ENCODE data around the gene CCDC171.

CCDC171 gene

DNA sequence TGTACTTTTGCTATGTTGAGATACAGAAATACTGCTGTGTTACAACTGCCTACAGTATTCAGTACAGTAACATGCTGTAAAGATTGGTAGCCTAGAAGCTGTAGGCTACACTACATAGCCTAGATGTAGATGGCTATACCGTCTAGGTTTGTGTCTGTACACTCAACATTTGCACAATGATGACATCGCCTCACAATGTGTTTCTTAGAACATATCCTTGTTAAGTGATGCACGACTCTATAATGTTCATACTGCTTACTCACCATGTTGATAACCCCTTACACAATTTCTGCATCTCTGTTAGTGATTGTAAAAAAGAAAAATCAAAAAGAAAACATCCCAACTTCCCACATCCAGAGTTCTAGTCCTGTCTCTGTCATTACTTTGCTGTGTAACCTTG, 450.0 kb downstream of the CCDC171 start:
- TF ChIP-seq, protein P1, sequence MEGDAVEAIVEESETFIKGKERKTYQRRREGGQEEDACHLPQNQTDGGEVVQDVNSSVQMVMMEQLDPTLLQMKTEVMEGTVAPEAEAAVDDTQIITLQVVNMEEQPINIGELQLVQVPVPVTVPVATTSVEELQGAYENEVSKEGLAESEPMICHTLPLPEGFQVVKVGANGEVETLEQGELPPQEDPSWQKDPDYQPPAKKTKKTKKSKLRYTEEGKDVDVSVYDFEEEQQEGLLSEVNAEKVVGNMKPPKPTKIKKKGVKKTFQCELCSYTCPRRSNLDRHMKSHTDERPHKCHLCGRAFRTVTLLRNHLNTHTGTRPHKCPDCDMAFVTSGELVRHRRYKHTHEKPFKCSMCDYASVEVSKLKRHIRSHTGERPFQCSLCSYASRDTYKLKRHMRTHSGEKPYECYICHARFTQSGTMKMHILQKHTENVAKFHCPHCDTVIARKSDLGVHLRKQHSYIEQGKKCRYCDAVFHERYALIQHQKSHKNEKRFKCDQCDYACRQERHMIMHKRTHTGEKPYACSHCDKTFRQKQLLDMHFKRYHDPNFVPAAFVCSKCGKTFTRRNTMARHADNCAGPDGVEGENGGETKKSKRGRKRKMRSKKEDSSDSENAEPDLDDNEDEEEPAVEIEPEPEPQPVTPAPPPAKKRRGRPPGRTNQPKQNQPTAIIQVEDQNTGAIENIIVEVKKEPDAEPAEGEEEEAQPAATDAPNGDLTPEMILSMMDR (conservative IDR thresholded peaks at IDR 0.05; ENCODE audit: control insufficient read depth, insufficient read depth, low read depth, low read length): no peak
- H3K4me3 ChIP-seq (ENCODE audit: control insufficient read depth, low read depth, low read length): no peak overlapping the region
- peak; percentile 77 for DNase-seq (ENCODE audit: low read depth)

DNA sequence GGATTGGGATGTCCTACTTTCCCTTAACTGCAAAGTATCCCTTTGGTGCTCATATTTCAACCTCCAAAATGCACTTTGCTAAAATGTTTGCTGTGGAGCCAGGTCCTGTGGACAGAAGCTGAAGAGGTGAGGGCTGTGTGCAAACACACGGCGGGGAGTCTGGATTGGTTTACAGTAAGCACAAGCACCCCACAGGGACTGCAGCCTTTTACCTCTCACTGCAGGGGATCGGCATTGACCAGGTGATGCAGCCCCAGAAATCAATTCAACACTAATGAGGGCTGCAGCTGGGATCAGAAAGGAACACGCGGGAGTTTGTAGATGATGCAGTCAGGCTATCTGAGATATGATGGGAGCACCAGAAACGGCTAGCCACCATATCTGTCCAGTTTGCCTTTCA, 450.9 kb downstream of the CCDC171 start:
- DNase-seq (ENCODE audit: low read depth): no peak
- TF ChIP-seq, protein P1 (conservative IDR thresholded peaks at IDR 0.05; ENCODE audit: control insufficient read depth, insufficient read depth, low read depth, low read length): no peak
- H3K4me3 ChIP-seq (ENCODE audit: control insufficient read depth, low read depth, low read length): no peak overlapping the region

DNA sequence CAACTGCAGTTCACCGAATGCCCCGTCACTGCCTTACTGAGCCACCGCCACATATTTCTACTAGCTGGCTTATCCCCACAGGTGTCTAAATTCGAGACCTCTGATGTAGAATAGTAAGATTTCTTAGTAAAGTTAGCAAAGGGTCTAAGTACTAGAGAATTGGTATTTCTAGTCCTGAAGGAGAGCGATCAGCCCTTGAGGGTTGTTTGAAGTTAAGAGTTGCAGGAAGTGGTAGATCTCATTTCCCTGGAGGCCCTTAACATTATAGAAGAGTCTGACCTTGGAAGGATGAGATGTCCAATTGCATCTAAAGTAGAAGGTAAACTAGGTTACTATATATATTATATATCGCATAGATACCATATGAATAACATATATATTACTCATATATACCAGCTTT, 451.8 kb downstream of the CCDC171 start:
- TF ChIP-seq, protein P1 (conservative IDR thresholded peaks at IDR 0.05; ENCODE audit: control insufficient read depth, insufficient read depth, low read depth, low read length): no peak
- H3K4me3 ChIP-seq (ENCODE audit: control insufficient read depth, low read depth, low read length): no peak overlapping the region
- DNase-seq (ENCODE audit: low read depth): no peak

DNA sequence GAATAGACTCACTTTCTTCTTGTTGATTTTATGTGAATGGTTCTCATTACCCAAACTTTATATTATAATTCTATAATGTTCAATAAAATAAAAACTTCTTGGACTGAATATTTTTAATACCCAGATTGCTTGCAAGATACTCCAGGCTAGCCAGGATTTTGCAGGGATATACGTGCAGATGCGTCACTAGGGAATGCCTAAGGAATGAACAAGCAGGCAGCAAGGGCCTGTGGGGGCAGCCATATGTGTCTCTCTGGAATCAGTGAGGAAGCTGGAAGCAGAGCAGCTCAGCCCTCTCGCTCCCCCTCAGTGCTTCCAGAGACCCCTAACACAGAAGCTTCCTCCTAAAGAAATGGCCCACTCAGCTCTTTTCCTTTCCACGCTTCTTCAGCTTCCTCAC, 457.4 kb downstream of the CCDC171 start:
- H3K4me3 ChIP-seq (ENCODE audit: control insufficient read depth, low read depth, low read length): no peak overlapping the region
- TF ChIP-seq, protein P1 (conservative IDR thresholded peaks at IDR 0.05; ENCODE audit: control insufficient read depth, insufficient read depth, low read depth, low read length): no peak
- DNase-seq (ENCODE audit: low read depth): peak; percentile 44

DNA sequence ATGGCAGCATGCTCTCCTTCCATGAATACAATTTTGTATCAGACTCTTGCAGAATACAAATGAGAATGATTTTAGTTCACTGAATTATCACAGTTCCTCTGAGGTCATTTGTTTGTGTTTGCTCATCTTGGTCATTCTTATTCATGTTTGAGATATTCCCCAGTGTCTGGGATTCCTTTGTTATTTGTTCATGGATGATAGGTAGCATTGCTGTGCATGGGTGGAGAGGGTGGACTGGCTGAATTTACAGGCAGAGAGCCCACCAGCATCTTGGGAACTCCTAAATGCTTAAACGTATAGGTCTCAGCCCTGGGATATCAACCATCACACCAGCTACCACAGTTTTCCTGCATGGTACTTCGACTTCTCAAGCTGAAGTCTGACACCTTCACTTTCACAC, 459.8 kb downstream of the CCDC171 start:
- peak; percentile 77 for DNase-seq (ENCODE audit: low read depth)
- no peak overlapping the region for H3K4me3 ChIP-seq (ENCODE audit: control insufficient read depth, low read depth, low read length)
- TF ChIP-seq, protein P1 (conservative IDR thresholded peaks at IDR 0.05; ENCODE audit: control insufficient read depth, insufficient read depth, low read depth, low read length): no peak

DNA sequence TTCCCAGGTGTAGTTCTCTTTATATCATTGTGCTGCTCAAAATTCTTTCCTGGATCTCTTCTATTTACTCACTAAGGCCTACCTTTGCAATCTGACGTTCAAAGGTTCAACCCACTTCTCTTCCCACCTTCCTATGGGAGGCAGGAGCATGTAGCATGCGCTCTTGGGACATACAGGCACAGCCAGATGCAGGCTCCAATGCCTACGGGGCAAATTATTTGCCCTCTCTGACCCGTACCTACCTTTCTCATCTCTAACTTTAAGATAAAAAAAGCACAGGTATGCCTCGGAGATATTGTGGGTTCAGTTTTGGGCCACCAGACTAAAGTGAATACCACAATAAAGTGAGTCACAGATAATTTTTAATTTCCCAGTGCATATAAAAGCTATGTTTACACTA, 460.5 kb downstream of the CCDC171 start:
- no peak for DNase-seq (ENCODE audit: low read depth)
- no peak overlapping the region for H3K4me3 ChIP-seq (ENCODE audit: control insufficient read depth, low read depth, low read length)
- TF ChIP-seq, protein P1 (conservative IDR thresholded peaks at IDR 0.05; ENCODE audit: control insufficient read depth, insufficient read depth, low read depth, low read length): no peak

DNA sequence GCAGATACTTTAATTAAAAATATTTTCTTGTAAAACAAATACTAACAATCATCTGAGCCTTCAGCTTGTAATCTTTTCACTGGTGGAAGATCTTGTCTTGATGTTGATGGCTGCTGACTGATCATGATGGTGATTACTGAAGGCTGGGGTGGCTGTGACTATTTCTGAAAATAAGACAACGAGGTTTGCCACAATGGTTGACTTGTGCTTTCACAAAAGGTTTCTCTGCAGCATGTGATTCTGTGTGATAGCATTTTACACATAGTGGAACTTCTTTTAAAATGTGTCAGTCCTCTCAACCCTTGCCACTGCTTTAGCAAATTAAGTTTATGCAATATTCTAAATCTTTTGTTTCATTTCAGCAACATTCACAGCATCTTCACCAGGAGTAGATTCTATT, 461.0 kb downstream of the CCDC171 start:
- TF ChIP-seq, protein P1 (conservative IDR thresholded peaks at IDR 0.05; ENCODE audit: control insufficient read depth, insufficient read depth, low read depth, low read length): no peak
- H3K4me3 ChIP-seq (ENCODE audit: control insufficient read depth, low read depth, low read length): no peak overlapping the region
- DNase-seq (ENCODE audit: low read depth): no peak
